HEK293 (cell line): Measurements from ENCODE around the gene SHC4.

ENCODE experiments used
- AEBP2 ChIP-seq: fragments of 450-650 bp; formaldehyde crosslinking; IDR thresholded peaks from 2 replicates; pipeline ENCODE4 v1.5.1; 2016; ENCODE audit warnings: missing biosample characterization, missing genetic modification characterization, borderline replicate concordance
- FEZF1 ChIP-seq: fragments of 450-650 bp; formaldehyde crosslinking; IDR thresholded peaks from 2 replicates; pipeline ENCODE4 v1.5.1; 2016; ENCODE audit warnings: missing biosample characterization, missing genetic modification characterization
- GFI1B ChIP-seq: fragments of 450-650 bp; formaldehyde crosslinking; IDR thresholded peaks from 2 replicates; pipeline ENCODE4 v1.5.1; 2016; ENCODE audit warnings: missing biosample characterization, missing genetic modification characterization
- KLF1 ChIP-seq: fragments of 450-650 bp; formaldehyde crosslinking; IDR thresholded peaks from 2 replicates; pipeline ENCODE4 v1.5.1; 2016; ENCODE audit warnings: missing biosample characterization, missing genetic modification characterization
- KLF7 ChIP-seq: fragments of 450-650 bp; formaldehyde crosslinking; IDR thresholded peaks from 2 replicates; pipeline ENCODE4 v1.5.1; 2016; ENCODE audit warnings: missing biosample characterization, missing genetic modification characterization, borderline replicate concordance
- KLF9 ChIP-seq: fragments of 450-650 bp; formaldehyde crosslinking; IDR thresholded peaks from 2 replicates; pipeline ENCODE4 v1.5.1; 2016; ENCODE audit warnings: missing biosample characterization, missing genetic modification characterization, low read depth
- REST ChIP-seq: fragments of 450-650 bp; formaldehyde crosslinking; IDR thresholded peaks from 2 replicates; pipeline ENCODE4 v1.5.1; 2016; ENCODE audit warnings: missing biosample characterization, missing genetic modification characterization
- SETDB1 ChIP-seq: IDR thresholded peaks from one replicate; pipeline ENCODE4 v1.6.1; 2017; ENCODE audit warnings: mild to moderate bottlenecking, low read length, moderate library complexity, mixed read lengths; ENCODE audit not compliant: insufficient read length
- SP2 ChIP-seq: fragments of 450-650 bp; formaldehyde crosslinking; IDR thresholded peaks from 2 replicates; pipeline ENCODE4 v1.5.1; 2016; ENCODE audit warnings: missing biosample characterization, missing genetic modification characterization
- TSHZ1 ChIP-seq: fragments of 450-650 bp; formaldehyde crosslinking; IDR thresholded peaks from 2 replicates; pipeline ENCODE4 v1.5.1; 2016; ENCODE audit warnings: missing biosample characterization, missing genetic modification characterization, borderline replicate concordance
- WT1 ChIP-seq: fragments of 450-650 bp; formaldehyde crosslinking; IDR thresholded peaks from 2 replicates; pipeline ENCODE4 v1.5.1; 2016; ENCODE audit warnings: missing biosample characterization, missing genetic modification characterization
- ZBTB1 ChIP-seq: fragments of 450-650 bp; formaldehyde crosslinking; IDR thresholded peaks from 2 replicates; pipeline ENCODE4 v1.5.1; 2016; ENCODE audit warnings: missing biosample characterization, missing genetic modification characterization
- ZBTB11 ChIP-seq: fragments of 450-650 bp; formaldehyde crosslinking; conservative IDR thresholded peaks from 2 replicates; pipeline ENCODE4 v1.5.1; 2016; ENCODE audit warnings: low read depth, missing biosample characterization, missing genetic modification characterization
- ZNF10 ChIP-seq: fragments of 450-650 bp; formaldehyde crosslinking; IDR thresholded peaks from 2 replicates; pipeline ENCODE4 v1.5.1; 2017; ENCODE audit warnings: missing biosample characterization, missing genetic modification characterization
- ZNF114 ChIP-seq: fragments of 450-650 bp; formaldehyde crosslinking; IDR thresholded peaks from 2 replicates; pipeline ENCODE4 v1.5.0; 2017; ENCODE audit warnings: missing biosample characterization, missing genetic modification characterization
- ZNF121 ChIP-seq: fragments of 450-650 bp; formaldehyde crosslinking; IDR thresholded peaks from 2 replicates; pipeline ENCODE4 v1.5.1; 2016; ENCODE audit warnings: missing biosample characterization, missing genetic modification characterization
- ZNF146 ChIP-seq: fragments of 450-650 bp; formaldehyde crosslinking; IDR thresholded peaks from 2 replicates; pipeline ENCODE4 v1.5.1; 2016; ENCODE audit warnings: missing biosample characterization, missing genetic modification characterization
- ZNF16 ChIP-seq: fragments of 450-650 bp; formaldehyde crosslinking; IDR thresholded peaks from 2 replicates; pipeline ENCODE4 v1.5.1; 2016; ENCODE audit warnings: low read depth, missing biosample characterization, missing genetic modification characterization
- ZNF174 ChIP-seq: fragments of 450-650 bp; formaldehyde crosslinking; IDR thresholded peaks from 2 replicates; pipeline ENCODE4 v1.5.0; 2017; ENCODE audit warnings: missing biosample characterization, mild to moderate bottlenecking, missing genetic modification characterization
- ZNF239 ChIP-seq: fragments of 450-650 bp; formaldehyde crosslinking; IDR thresholded peaks from 2 replicates; pipeline ENCODE4 v1.5.1; 2016; ENCODE audit warnings: missing biosample characterization, missing genetic modification characterization
- ZNF302 ChIP-seq: fragments of 450-650 bp; formaldehyde crosslinking; IDR thresholded peaks from 2 replicates; pipeline ENCODE4 v1.5.1; 2016; ENCODE audit warnings: missing biosample characterization, missing genetic modification characterization, low read depth
- ZNF366 ChIP-seq: fragments of 450-650 bp; formaldehyde crosslinking; conservative IDR thresholded peaks from 2 replicates; pipeline ENCODE4 v1.5.1; 2016; ENCODE audit warnings: missing biosample characterization, missing genetic modification characterization
- ZNF530 ChIP-seq: fragments of 450-650 bp; formaldehyde crosslinking; IDR thresholded peaks from 2 replicates; pipeline ENCODE4 v1.5.1; 2016; ENCODE audit warnings: low read depth, missing biosample characterization, missing genetic modification characterization
- ZNF585B ChIP-seq: fragments of 450-650 bp; formaldehyde crosslinking; IDR thresholded peaks from 2 replicates; pipeline ENCODE4 v1.5.1; 2016; ENCODE audit warnings: missing biosample characterization, missing genetic modification characterization
- ZNF624 ChIP-seq: fragments of 450-650 bp; formaldehyde crosslinking; IDR thresholded peaks from 2 replicates; pipeline ENCODE4 v1.5.1; 2017; ENCODE audit warnings: missing biosample characterization, missing genetic modification characterization
- ZNF837 ChIP-seq: fragments of 450-650 bp; formaldehyde crosslinking; IDR thresholded peaks from 2 replicates; pipeline ENCODE4 v1.5.1; 2016; ENCODE audit warnings: missing biosample characterization, missing genetic modification characterization

Gene SHC4

GRCh38 chr15:48877630-48878595, 85.8 kb downstream of the SHC4 start, which contains the start of gene EID1 (continued):
- TF ChIP-seq ZBTB11 (tag by site-specific recombination) (no peak), GFI1B (tag by site-specific recombination) (no peak), ZNF114 (tag by site-specific recombination) (no peak), TSHZ1 (tag by site-specific recombination) (no peak), ZNF174 (tag by site-specific recombination) (no peak), WT1 (tag by site-specific recombination) (no peak), ZNF585B (tag by site-specific recombination) (no peak), ZNF302 (tag by site-specific recombination) (no peak), ZNF121 (tag by site-specific recombination) (peak; percentile 68; the same call in 1 of the 2 replicates), KLF1 (tag by site-specific recombination) (no peak), ZNF624 (tag by site-specific recombination) (no peak), ZNF239 (tag by site-specific recombination) (no peak), SETDB1 (no peak), ZNF16 (tag by site-specific recombination) (no peak), ZNF10 (tag by site-specific recombination) (no peak), FEZF1 (tag by site-specific recombination) (no peak), ZNF530 (no peak), ZNF366 (tag by site-specific recombination) (0 out of 2 replicates have a peak, but pooled peaks have one; percentile 26), KLF7 (tag by site-specific recombination) (no peak), AEBP2 (no peak), KLF9 (tag by site-specific recombination) (peak; percentile 59; the same call in 1 of the 2 replicates), REST (tag by site-specific recombination) (no peak), ZNF837 (tag by site-specific recombination) (no peak), ZBTB1 (tag by site-specific recombination) (no peak), SP2 (tag by site-specific recombination) (peak; percentile 39), ZNF146 (no peak)
